ENCODE results near the gene C17orf114.

C17orf114 gene

GRCh38 chr17:4788159-4788806, 13.8 kb downstream of the C17orf114 start (continued):
- no peak for TF ChIP-seq ZNF550 (CRISPR knock-in tag; IDR thresholded peaks at IDR 0.05; ENCODE audit: borderline replicate concordance)
- peak; percentile 14; the same call in 1 of the 2 replicates for TF ChIP-seq E2F1 (CRISPR knock-in tag; IDR thresholded peaks at IDR 0.05)
- TF ChIP-seq NCOR1 (IDR thresholded peaks at IDR 0.05; ENCODE audit: borderline replicate concordance, low read length): peak; percentile 19
- no peak for TF ChIP-seq GABPA (IDR thresholded peaks at IDR 0.05; ENCODE audit: low read depth, low read length)
- 0 out of 2 replicates have a peak, but pooled peaks have one; percentile 32 for TF ChIP-seq GABPA (CRISPR knock-in tag; IDR thresholded peaks at IDR 0.05; ENCODE audit: low read depth)
- peak; percentile 93 for TF ChIP-seq CHD4 (IDR thresholded peaks at IDR 0.05; ENCODE audit: borderline replicate concordance, low read length)
- 0 out of 2 replicates have a peak, but pooled peaks have one; percentile 7 for TF ChIP-seq ZNF878 (CRISPR knock-in tag; IDR thresholded peaks at IDR 0.05)
- TF ChIP-seq ARID3A (IDR thresholded peaks at IDR 0.05; ENCODE audit: low read depth, low read length): no peak
- TF ChIP-seq PAXIP1 (CRISPR knock-in tag; conservative IDR thresholded peaks at IDR 0.05): peak; percentile 38; the same call in 1 of the 2 replicates
- TF ChIP-seq ZEB1 (IDR thresholded peaks at IDR 0.05; ENCODE audit: insufficient replicate concordance, low read depth): peak; percentile 14
- TF ChIP-seq ZNF34 (CRISPR knock-in tag; IDR thresholded peaks at IDR 0.05; ENCODE audit: borderline replicate concordance): 0 out of 2 replicates have a peak, but pooled peaks have one; percentile 19
- TF ChIP-seq ZNF124 (CRISPR knock-in tag; IDR thresholded peaks at IDR 0.05): 0 out of 2 replicates have a peak, but pooled peaks have one; percentile 4
- 0 out of 2 replicates have a peak, but pooled peaks have one; percentile 5 for TF ChIP-seq ZNF788 (CRISPR knock-in tag; IDR thresholded peaks at IDR 0.05; ENCODE audit: borderline replicate concordance)
- 0 out of 2 replicates have a peak, but pooled peaks have one; percentile 4 for TF ChIP-seq HOMEZ (CRISPR knock-in tag; IDR thresholded peaks at IDR 0.05; ENCODE audit: low read depth)
- TF ChIP-seq ZNF737 (CRISPR knock-in tag; IDR thresholded peaks at IDR 0.05; ENCODE audit: borderline replicate concordance): no peak
- TF ChIP-seq ZNF17 (CRISPR knock-in tag; IDR thresholded peaks at IDR 0.05): no peak
- no peak for TF ChIP-seq HES4 (CRISPR knock-in tag; IDR thresholded peaks at IDR 0.05; ENCODE audit: borderline replicate concordance)
- TF ChIP-seq ARNTL (CRISPR knock-in tag; IDR thresholded peaks at IDR 0.05): 0 out of 2 replicates have a peak, but pooled peaks have one; percentile 1
- peak; percentile 5; the same call in 1 of the 2 replicates for TF ChIP-seq ZBTB34 (CRISPR knock-in tag; IDR thresholded peaks at IDR 0.05)
